ENCODE results near the gene MRPL4. TPM values are rescaled to one million over a fixed set of nuclear protein-coding genes. Genes with fewer than 3 reads are reported as not detected.

MRPL4 gene
- total RNA-seq, 1 experiment from 2014 or later = 137 TPM

GRCh38 chr19:10255358-10255757 is 3.3 kb downstream of the MRPL4 start:
- in situ Hi-C loops (cut with HindIII; ENCODE audit: low sequenced_read_pairs) = no loop called here
- DNase-seq (ENCODE audit: low spot score) = no peak

- in situ Hi-C loops (cut with HindIII; ENCODE audit: low sequenced_read_pairs) = no loop called here
- DNase-seq (ENCODE audit: low spot score) = no peak
Observed at GRCh38 chr19:10256551-10256950, 4.5 kb downstream of the MRPL4 start.

GRCh38 chr19:10256970-10257615 is 5.1 kb downstream of the MRPL4 start:
- in situ Hi-C loops (cut with HindIII; ENCODE audit: low sequenced_read_pairs) = no loop called here
- DNase-seq (ENCODE audit: low spot score) = no peak

- in situ Hi-C loops (cut with HindIII; ENCODE audit: low sequenced_read_pairs) = no loop called here
- DNase-seq (ENCODE audit: low spot score) = no peak
Observed at GRCh38 chr19:10258080-10258710, 6.2 kb downstream of the MRPL4 start.

GRCh38 chr19:10259162-10259905 is 7.3 kb downstream of the MRPL4 start:
- in situ Hi-C loops (cut with HindIII; ENCODE audit: low sequenced_read_pairs) = no loop called here
- DNase-seq (ENCODE audit: low spot score) = peak; percentile 78

GRCh38 chr19:10260141-10260584 is 8.1 kb downstream of the MRPL4 start:
- no peak for DNase-seq (ENCODE audit: low spot score)
- in situ Hi-C loops (cut with HindIII; ENCODE audit: low sequenced_read_pairs) = no loop called here

- in situ Hi-C loops (cut with HindIII; ENCODE audit: low sequenced_read_pairs) = no loop called here
- no peak for DNase-seq (ENCODE audit: low spot score)
Observed at GRCh38 chr19:10262771-10263170, 10.8 kb downstream of the MRPL4 start.

GRCh38 chr19:10266706-10267105 is 14.7 kb downstream of the MRPL4 start:
- no peak for DNase-seq (ENCODE audit: low spot score)
- in situ Hi-C loops (cut with HindIII; ENCODE audit: low sequenced_read_pairs) = no loop called here

- in situ Hi-C loops (cut with HindIII; ENCODE audit: low sequenced_read_pairs) = no loop called here
- no peak for DNase-seq (ENCODE audit: low spot score)
Observed at GRCh38 chr19:10268071-10268470, 16.1 kb downstream of the MRPL4 start.

- peak; percentile 48 for DNase-seq (ENCODE audit: low spot score)
- in situ Hi-C loops (cut with HindIII; ENCODE audit: low sequenced_read_pairs) = no loop called here
Observed at GRCh38 chr19:10269333-10270179, 17.5 kb downstream of the MRPL4 start.

- in situ Hi-C loops (cut with HindIII; ENCODE audit: low sequenced_read_pairs) = no loop called here
- no peak for DNase-seq (ENCODE audit: low spot score)
Observed at GRCh38 chr19:10270180-10270615, 18.2 kb downstream of the MRPL4 start.

GRCh38 chr19:10270616-10271394 is 18.8 kb downstream of the MRPL4 start, which contains the start of gene ICAM1:
Gene ICAM1 (plus strand): TSS chr19:10271120. CDS start chr19:10271160, 40 bp downstream.
- in situ Hi-C loops (cut with HindIII; ENCODE audit: low sequenced_read_pairs) = no loop called here
- no peak for DNase-seq (ENCODE audit: low spot score)

GRCh38 chr19:10271543-10272086 is 19.6 kb downstream of the MRPL4 start:
- no peak for DNase-seq (ENCODE audit: low spot score)
- in situ Hi-C loops (cut with HindIII; ENCODE audit: low sequenced_read_pairs) = no loop called here

- in situ Hi-C loops (cut with HindIII; ENCODE audit: low sequenced_read_pairs) = no loop called here
- DNase-seq (ENCODE audit: low spot score) = no peak
Observed at GRCh38 chr19:10274589-10274988, 22.6 kb downstream of the MRPL4 start.

- no peak for DNase-seq (ENCODE audit: low spot score)
- in situ Hi-C loops (cut with HindIII; ENCODE audit: low sequenced_read_pairs) = no loop called here
Observed at GRCh38 chr19:10277795-10278589, 26.0 kb downstream of the MRPL4 start.

- DNase-seq (ENCODE audit: low spot score) = no peak
- in situ Hi-C loops (cut with HindIII; ENCODE audit: low sequenced_read_pairs) = no loop called here
Observed at GRCh38 chr19:10278935-10279334, 26.9 kb downstream of the MRPL4 start.

GRCh38 chr19:10279737-10280442 is 27.9 kb downstream of the MRPL4 start:
- DNase-seq (ENCODE audit: low spot score) = no peak
- in situ Hi-C loops (cut with HindIII; ENCODE audit: low sequenced_read_pairs) = no loop called here

Data from G401 (cell line).